Fibroblast of lung (primary cell): ENCODE data around the gene ZNF526.

ENCODE experiments used
- EZH2 ChIP-seq: IDR thresholded peaks from 2 replicates; pipeline ENCODE4 v1.5.1; 2012; ENCODE audit warnings: low read length, control low read depth, mild to moderate bottlenecking; ENCODE audit errors: missing control alignments
- TF ChIP-seq, protein P1 (sequence below), 2 donors: IDR thresholded peaks in 1 of 2; conservative IDR thresholded peaks in 1 of 2; 1 replicate in 1 of 2; 2 replicates in 1 of 2; pipeline ENCODE4 v1.5.1; 2011 to 2012; ENCODE audit warnings: low read length in 2 of 2, control low read depth in 1 of 2, inconsistent platforms in 1 of 2, low read depth in 1 of 2, mild to moderate bottlenecking in 1 of 2

DNA sequence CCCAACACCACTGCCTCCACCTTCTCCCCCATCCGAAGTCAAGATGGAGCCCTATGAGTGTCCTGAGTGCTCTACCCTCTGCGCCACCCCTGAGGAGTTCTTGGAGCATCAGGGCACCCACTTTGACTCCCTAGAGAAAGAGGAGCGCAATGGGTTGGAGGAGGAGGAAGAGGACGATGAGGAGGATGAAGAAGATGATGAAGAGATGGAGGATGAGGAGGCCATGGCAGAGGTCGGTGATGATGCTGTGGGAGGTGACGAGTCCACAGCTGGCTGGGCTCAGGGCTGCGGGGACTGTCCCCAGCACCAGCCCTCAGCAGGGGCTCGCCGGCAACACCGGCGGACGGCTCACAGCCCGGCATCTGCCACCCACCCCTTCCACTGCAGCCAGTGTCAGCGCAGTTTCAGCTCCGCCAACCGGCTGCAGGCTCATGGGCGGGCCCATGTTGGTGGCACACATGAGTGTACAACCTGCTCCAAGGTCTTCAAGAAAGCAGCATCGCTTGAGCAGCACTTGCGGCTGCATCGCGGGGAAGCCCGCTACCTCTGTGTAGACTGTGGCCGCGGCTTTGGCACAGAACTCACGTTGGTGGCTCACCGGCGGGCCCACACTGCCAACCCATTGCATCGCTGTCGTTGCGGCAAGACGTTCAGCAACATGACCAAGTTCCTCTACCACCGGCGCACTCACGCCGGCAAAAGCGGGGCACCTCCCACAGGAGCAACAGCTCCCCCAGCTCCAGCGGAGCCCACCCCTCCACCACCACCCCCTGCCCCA lies 5.0 kb downstream of the ZNF526 start:
- TF ChIP-seq, protein P1, sequence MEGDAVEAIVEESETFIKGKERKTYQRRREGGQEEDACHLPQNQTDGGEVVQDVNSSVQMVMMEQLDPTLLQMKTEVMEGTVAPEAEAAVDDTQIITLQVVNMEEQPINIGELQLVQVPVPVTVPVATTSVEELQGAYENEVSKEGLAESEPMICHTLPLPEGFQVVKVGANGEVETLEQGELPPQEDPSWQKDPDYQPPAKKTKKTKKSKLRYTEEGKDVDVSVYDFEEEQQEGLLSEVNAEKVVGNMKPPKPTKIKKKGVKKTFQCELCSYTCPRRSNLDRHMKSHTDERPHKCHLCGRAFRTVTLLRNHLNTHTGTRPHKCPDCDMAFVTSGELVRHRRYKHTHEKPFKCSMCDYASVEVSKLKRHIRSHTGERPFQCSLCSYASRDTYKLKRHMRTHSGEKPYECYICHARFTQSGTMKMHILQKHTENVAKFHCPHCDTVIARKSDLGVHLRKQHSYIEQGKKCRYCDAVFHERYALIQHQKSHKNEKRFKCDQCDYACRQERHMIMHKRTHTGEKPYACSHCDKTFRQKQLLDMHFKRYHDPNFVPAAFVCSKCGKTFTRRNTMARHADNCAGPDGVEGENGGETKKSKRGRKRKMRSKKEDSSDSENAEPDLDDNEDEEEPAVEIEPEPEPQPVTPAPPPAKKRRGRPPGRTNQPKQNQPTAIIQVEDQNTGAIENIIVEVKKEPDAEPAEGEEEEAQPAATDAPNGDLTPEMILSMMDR (conservative IDR thresholded peaks at IDR 0.05 in 1 of 2, IDR thresholded peaks at IDR 0.05 in 1 of 2; ENCODE audit: low read depth in 1 of 2, low read length in 2 of 2) = no peak
- TF ChIP-seq EZH2 = no peak
